DND-41 (cell line): ENCODE data around the gene WHRN.

Source experiments
- ATAC-seq: fragments of 200-7000 bp; cut with Tn5 transposase; 3 replicates; pipeline ENCODE4 v1.9.1; 2021; ENCODE audit warnings: low read depth; ENCODE audit not compliant: insufficient read depth
- DNase-seq: peaks from one replicate; pipeline ENCODE4 v3.0.0-alpha.2; 2020
- H2AFZ ChIP-seq: 2 replicates; pipeline ENCODE4 v1.6.0; 2012; ENCODE audit warnings: low read depth, low read length
- H3K27ac ChIP-seq: 2 replicates; pipeline ENCODE4 v1.5.1; 2012; ENCODE audit warnings: low read length, inconsistent platforms
- H3K27me3 ChIP-seq: fragments of 200-600 bp; sonication (generic); 2 replicates; pipeline ENCODE4 v1.6.0; 2012; ENCODE audit warnings: low read length, mild to moderate bottlenecking, inconsistent platforms; ENCODE audit not compliant: insufficient read depth, poor library complexity
- H3K36me3 ChIP-seq: 2 replicates; pipeline ENCODE4 v1.5.1; 2012; ENCODE audit warnings: low read length, inconsistent platforms; ENCODE audit not compliant: insufficient read depth
- H3K4me1 ChIP-seq: 2 replicates; pipeline ENCODE4 v1.5.1; 2012; ENCODE audit warnings: mild to moderate bottlenecking, low read length; ENCODE audit not compliant: insufficient read depth
- H3K4me2 ChIP-seq: 2 replicates; pipeline ENCODE4 v1.6.0; 2012; ENCODE audit warnings: mild to moderate bottlenecking, moderate library complexity, low read length, inconsistent platforms; ENCODE audit not compliant: insufficient read depth
- H3K4me3 ChIP-seq, 2 experiments: fragments of 200-600 bp in 1 of 2; shearing (Covaris generic) in 1 of 2; 2 replicates each; pipeline ENCODE4 v1.5.1; 2012 to 2016; ENCODE audit warnings: inconsistent platforms in 2 of 2, low read length in 2 of 2, mild to moderate bottlenecking in 2 of 2, low read depth in 1 of 2, moderate library complexity in 1 of 2
- H3K79me2 ChIP-seq: 2 replicates; pipeline ENCODE4 v1.6.0; 2012; ENCODE audit warnings: low read length, inconsistent platforms; ENCODE audit not compliant: insufficient read depth
- H3K9ac ChIP-seq: 2 replicates; pipeline ENCODE4 v1.6.0; 2012; ENCODE audit warnings: low read depth, mild to moderate bottlenecking, inconsistent platforms, low read length, moderate library complexity
- H3K9me3 ChIP-seq: 2 replicates; pipeline ENCODE4 v1.5.1; 2012; ENCODE audit warnings: low read length, moderate library complexity, mild to moderate bottlenecking, inconsistent platforms; ENCODE audit not compliant: insufficient read depth, severe bottlenecking
- H4K20me1 ChIP-seq: 2 replicates; pipeline ENCODE4 v1.6.0; 2012; ENCODE audit warnings: low read length; ENCODE audit not compliant: insufficient read depth
- CTCF ChIP-seq: IDR thresholded peaks from 2 replicates; pipeline ENCODE4 v1.5.1; 2012; ENCODE audit warnings: borderline replicate concordance, low read length, moderate library complexity, mild to moderate bottlenecking; ENCODE audit not compliant: poor library complexity, severe bottlenecking; ENCODE audit errors: extremely low read depth
- EZH2 ChIP-seq: IDR thresholded peaks from 3 replicates; pipeline ENCODE4 v1.6.1; 2012; ENCODE audit warnings: borderline replicate concordance, low read depth, mild to moderate bottlenecking, moderate library complexity, low read length, inconsistent platforms; ENCODE audit not compliant: severe bottlenecking

The WHRN gene

GRCh38 chr9:114511978-114512874 lies 7.0 kb upstream of the WHRN start:
- H3K4me3 ChIP-seq: no peak overlapping the region
- H3K9me3 ChIP-seq: no peaks in the 10 kb centered on the region
- no peaks in the 10 kb centered on the region for H3K4me1 ChIP-seq
- no peak overlapping the region for H3K27ac ChIP-seq
- H3K9ac ChIP-seq: no peak overlapping the region
- no peak overlapping the region for H3K4me2 ChIP-seq
- H3K36me3 ChIP-seq: no peaks in the 10 kb centered on the region
- TF ChIP-seq CTCF (no peak), EZH2 (no peak)
- H3K27me3 ChIP-seq: peaks cover 5% of the 10 kb centered on the region
- no peaks in the 10 kb centered on the region for H3K79me2 ChIP-seq
- DNase-seq: no peak
- H2AFZ ChIP-seq: no peak overlapping the region
- ATAC-seq: no peak
- H4K20me1 ChIP-seq: no peaks in the 10 kb centered on the region

- no peaks in the 10 kb centered on the region for H3K4me1 ChIP-seq
- H3K27me3 ChIP-seq: peaks cover 14% of the 10 kb centered on the region
- H3K9me3 ChIP-seq: no peaks in the 10 kb centered on the region
- no peak overlapping the region for H3K4me2 ChIP-seq
- no peak for DNase-seq
- no peaks in the 10 kb centered on the region for H3K79me2 ChIP-seq
- no peak for ATAC-seq
- no peak overlapping the region for H3K4me3 ChIP-seq
- H3K36me3 ChIP-seq: no peaks in the 10 kb centered on the region
- no peak overlapping the region for H2AFZ ChIP-seq
- no peaks in the 10 kb centered on the region for H4K20me1 ChIP-seq
- no peak overlapping the region for H3K27ac ChIP-seq
- no peak overlapping the region for H3K9ac ChIP-seq
- TF ChIP-seq EZH2: no peak
- peak; percentile 29 for TF ChIP-seq CTCF
These were observed 2.5 kb upstream of the WHRN start for GRCh38 chr9:114507726-114508125.

DNA sequence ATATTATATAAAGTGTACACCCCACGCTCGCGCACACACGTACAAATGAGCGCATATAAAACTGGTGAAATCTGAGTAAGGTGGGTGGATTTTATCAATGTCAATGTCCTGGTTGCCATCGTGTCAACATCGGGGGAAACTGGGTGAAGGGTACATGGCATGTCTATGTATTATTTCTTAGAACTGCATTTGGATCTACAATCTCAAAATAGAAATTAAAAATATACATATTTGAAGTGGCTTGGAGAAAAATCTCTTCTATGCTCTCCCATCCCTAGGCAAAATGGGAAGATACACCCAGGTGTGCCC lies 763 bp upstream of the WHRN start:
- H3K79me2 ChIP-seq: no peaks in the 10 kb centered on the region
- no peaks in the 10 kb centered on the region for H3K4me1 ChIP-seq
- no peak overlapping the region for H3K27ac ChIP-seq
- H3K9ac ChIP-seq: no peak overlapping the region
- H3K4me2 ChIP-seq: no peak overlapping the region
- DNase-seq: no peak
- no peak overlapping the region for H2AFZ ChIP-seq
- no peak overlapping the region for H3K4me3 ChIP-seq
- peaks cover 19% of the 10 kb centered on the region for H3K27me3 ChIP-seq
- no peaks in the 10 kb centered on the region for H4K20me1 ChIP-seq
- no peak for TF ChIP-seq CTCF
- TF ChIP-seq EZH2: no peak
- no peak for ATAC-seq
- H3K9me3 ChIP-seq: no peaks in the 10 kb centered on the region
- H3K36me3 ChIP-seq: no peaks in the 10 kb centered on the region
